ENCODE measurements around the gene PDYN. TPM values are rescaled to one million over a fixed set of nuclear protein-coding genes. Genes with fewer than 3 reads are reported as not detected.

The PDYN gene
- total RNA-seq, 3 donors from 2014 or later = not detected

GRCh38 chr20:1938464-1939269 lies 55.2 kb downstream of the PDYN start:
- ATAC-seq = no peak
- Mint-ChIP-seq H3K4me1 (ENCODE audit: low read depth) (no peaks in the 10 kb centered on the region), H3K36me3 (ENCODE audit: insufficient read depth) (no peaks in the 10 kb centered on the region), H3K9me3 (no peaks in the 10 kb centered on the region), H3K27me3 (ENCODE audit: low read depth) (peaks cover 17% of the 10 kb centered on the region), H3K4me3 (no peak overlapping the region)
- DNase-seq = no peak

GRCh38 chr20:1937316-1937976 lies 56.4 kb downstream of the PDYN start:
- ATAC-seq = no peak
- no peaks in the 10 kb centered on the region for H3K9me3 Mint-ChIP-seq
- H3K4me1 Mint-ChIP-seq (ENCODE audit: low read depth) = no peaks in the 10 kb centered on the region
- H3K36me3 Mint-ChIP-seq (ENCODE audit: insufficient read depth) = no peaks in the 10 kb centered on the region
- no peak for DNase-seq
- H3K27me3 Mint-ChIP-seq (ENCODE audit: low read depth) = peaks cover 15% of the 10 kb centered on the region
- no peak overlapping the region for H3K4me3 Mint-ChIP-seq

- DNase-seq (no peak), ATAC-seq (no peak)
- Mint-ChIP-seq H3K4me1 (ENCODE audit: low read depth) (no peaks in the 10 kb centered on the region), H3K9me3 (no peaks in the 10 kb centered on the region), H3K4me3 (no peak overlapping the region), H3K36me3 (ENCODE audit: insufficient read depth) (no peaks in the 10 kb centered on the region), H3K27me3 (ENCODE audit: low read depth) (peaks cover 23% of the 10 kb centered on the region)
Measured at GRCh38 chr20:1935696-1936366, 58.0 kb downstream of the PDYN start.

DNA sequence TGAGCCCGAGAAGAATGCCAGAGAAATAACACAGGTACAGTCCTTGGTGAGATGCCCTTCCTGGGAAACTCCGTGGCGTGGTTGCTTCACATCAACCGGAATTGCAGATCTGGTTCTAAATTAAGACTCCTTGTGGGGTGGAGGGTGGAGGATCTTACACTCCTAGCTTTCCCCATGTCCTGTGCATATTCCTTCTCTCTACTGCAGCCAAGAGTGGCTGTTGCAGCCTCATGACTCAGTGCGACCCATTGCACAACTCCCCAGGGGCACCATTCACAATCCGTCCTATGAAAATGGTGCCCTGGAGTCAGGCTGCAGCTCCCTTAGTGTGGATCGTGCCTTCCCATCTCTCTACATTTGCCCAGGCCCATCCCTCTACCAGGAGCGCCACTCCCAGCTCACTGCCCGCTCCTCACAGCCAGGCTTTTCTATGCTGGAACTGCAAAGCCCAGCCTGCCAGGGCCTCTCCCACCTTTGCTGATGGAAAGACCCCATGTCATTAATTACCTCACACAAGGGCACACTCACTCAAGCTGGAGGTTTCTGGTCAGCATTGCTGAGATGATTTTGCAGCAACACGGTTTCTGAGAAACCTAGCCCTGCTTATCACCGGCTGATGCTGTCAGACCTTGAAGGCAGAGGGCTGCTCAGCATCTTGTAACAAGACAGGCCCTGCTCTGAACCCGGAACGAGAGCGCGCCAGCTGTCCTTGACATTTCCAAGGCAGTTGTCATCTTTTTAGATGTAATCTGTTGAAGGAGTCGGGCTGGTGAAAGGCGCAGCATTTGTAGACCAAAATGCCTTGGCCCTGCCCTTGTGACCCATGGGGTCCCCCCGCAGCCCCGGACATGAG lies 58.9 kb downstream of the PDYN start:
- Mint-ChIP-seq H3K36me3 (ENCODE audit: insufficient read depth) (no peaks in the 10 kb centered on the region), H3K27me3 (ENCODE audit: low read depth) (peaks cover 25% of the 10 kb centered on the region), H3K4me3 (no peak overlapping the region), H3K9me3 (no peaks in the 10 kb centered on the region), H3K4me1 (ENCODE audit: low read depth) (no peaks in the 10 kb centered on the region)
- DNase-seq = no peak
- no peak for ATAC-seq

DNA sequence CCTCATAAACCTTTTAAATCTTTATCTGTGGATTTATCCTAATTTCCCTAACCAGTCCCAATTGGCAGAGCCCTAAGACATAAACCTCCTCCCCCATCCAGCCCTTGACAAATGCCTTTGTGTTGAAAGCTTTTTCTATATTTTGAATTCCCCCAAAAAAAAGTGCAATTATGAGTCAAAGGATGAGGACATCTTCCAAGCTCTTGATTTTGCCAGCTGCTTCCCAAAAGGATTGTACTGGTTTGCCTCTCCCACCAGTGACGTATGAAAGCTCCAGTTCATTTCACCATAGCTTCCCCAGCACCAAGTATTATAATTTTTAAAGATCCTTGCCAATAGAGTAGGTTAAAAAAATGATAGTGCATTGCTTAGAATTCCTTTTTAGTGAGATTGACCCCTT lies 59.7 kb downstream of the PDYN start:
- H3K4me1 Mint-ChIP-seq (ENCODE audit: low read depth) = no peaks in the 10 kb centered on the region
- H3K27me3 Mint-ChIP-seq (ENCODE audit: low read depth) = peaks cover 30% of the 10 kb centered on the region
- H3K4me3 Mint-ChIP-seq = no peak overlapping the region
- no peaks in the 10 kb centered on the region for H3K36me3 Mint-ChIP-seq (ENCODE audit: insufficient read depth)
- no peak for DNase-seq
- H3K9me3 Mint-ChIP-seq = no peaks in the 10 kb centered on the region
- ATAC-seq = no peak

GRCh38 chr20:1933465-1933870 lies 60.4 kb downstream of the PDYN start:
- no peaks in the 10 kb centered on the region for H3K9me3 Mint-ChIP-seq
- DNase-seq (no peak), ATAC-seq (no peak)
- no peaks in the 10 kb centered on the region for H3K4me1 Mint-ChIP-seq (ENCODE audit: low read depth)
- H3K36me3 Mint-ChIP-seq (ENCODE audit: insufficient read depth) = no peaks in the 10 kb centered on the region
- H3K27me3 Mint-ChIP-seq (ENCODE audit: low read depth) = peaks cover 35% of the 10 kb centered on the region
- H3K4me3 Mint-ChIP-seq = no peak overlapping the region

- ATAC-seq = no peak
- Mint-ChIP-seq H3K27me3 (ENCODE audit: low read depth) (peaks cover 36% of the 10 kb centered on the region), H3K4me1 (ENCODE audit: low read depth) (no peaks in the 10 kb centered on the region), H3K4me3 (no peak overlapping the region), H3K36me3 (ENCODE audit: insufficient read depth) (no peaks in the 10 kb centered on the region), H3K9me3 (no peaks in the 10 kb centered on the region)
- DNase-seq = no peak
Measured at GRCh38 chr20:1932971-1933370, 60.9 kb downstream of the PDYN start.

- peaks cover 33% of the 10 kb centered on the region for H3K27me3 Mint-ChIP-seq (ENCODE audit: low read depth)
- H3K4me3 Mint-ChIP-seq = no peak overlapping the region
- ATAC-seq (no peak), DNase-seq (no peak)
- no peaks in the 10 kb centered on the region for H3K36me3 Mint-ChIP-seq (ENCODE audit: insufficient read depth)
- no peaks in the 10 kb centered on the region for H3K9me3 Mint-ChIP-seq
- H3K4me1 Mint-ChIP-seq (ENCODE audit: low read depth) = no peaks in the 10 kb centered on the region
Measured at GRCh38 chr20:1931830-1932229, 62.0 kb downstream of the PDYN start.

DNA sequence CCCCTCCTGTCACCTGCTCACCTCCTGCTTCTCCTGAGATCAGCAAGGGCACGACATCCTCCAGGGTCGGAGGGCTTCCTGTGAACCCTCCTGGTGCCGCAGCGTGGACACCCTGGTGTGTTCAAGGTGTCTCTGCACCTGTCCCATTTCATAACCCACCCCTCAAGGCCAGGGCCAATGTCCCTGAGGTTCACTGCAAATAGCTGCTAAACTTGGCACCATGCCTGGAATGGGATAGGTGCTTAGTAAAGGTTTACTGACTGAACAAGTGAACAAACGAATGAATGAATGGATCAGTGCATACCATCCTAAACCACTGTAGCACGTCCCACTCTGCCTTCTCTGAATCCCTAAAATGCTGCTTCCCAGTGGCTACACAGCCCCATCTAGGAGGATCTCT lies 63.7 kb downstream of the PDYN start:
- H3K4me3 Mint-ChIP-seq = no peak overlapping the region
- no peak for DNase-seq
- H3K4me1 Mint-ChIP-seq (ENCODE audit: low read depth) = no peaks in the 10 kb centered on the region
- no peak for ATAC-seq
- H3K36me3 Mint-ChIP-seq (ENCODE audit: insufficient read depth) = no peaks in the 10 kb centered on the region
- peaks cover 38% of the 10 kb centered on the region for H3K27me3 Mint-ChIP-seq (ENCODE audit: low read depth)
- no peaks in the 10 kb centered on the region for H3K9me3 Mint-ChIP-seq

DNA sequence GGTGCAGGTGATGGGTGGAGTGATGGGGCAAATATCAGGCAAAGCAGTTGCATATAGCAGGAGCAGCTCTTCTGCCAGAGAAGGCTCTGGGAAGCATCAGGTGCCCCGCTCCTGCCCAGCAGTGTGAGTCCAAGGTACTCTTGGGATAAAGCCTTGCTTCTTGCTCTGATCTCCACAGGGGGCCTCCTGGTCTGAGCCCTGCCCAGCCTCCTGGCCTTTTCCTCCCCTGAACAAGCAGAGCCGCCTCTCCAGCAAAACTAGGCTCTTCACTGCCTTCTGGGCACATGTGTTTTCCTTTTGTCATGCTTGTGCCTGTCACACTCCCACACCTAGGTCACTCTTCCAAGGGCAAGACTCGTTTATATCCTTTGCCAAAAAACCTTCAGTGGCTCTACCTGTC lies 64.4 kb downstream of the PDYN start:
- Mint-ChIP-seq H3K27me3 (ENCODE audit: low read depth) (peaks cover 38% of the 10 kb centered on the region), H3K4me1 (ENCODE audit: low read depth) (no peaks in the 10 kb centered on the region), H3K4me3 (no peak overlapping the region), H3K36me3 (ENCODE audit: insufficient read depth) (no peaks in the 10 kb centered on the region), H3K9me3 (no peaks in the 10 kb centered on the region)
- DNase-seq (no peak), ATAC-seq (no peak)

GRCh38 chr20:1928782-1929181 lies 65.1 kb downstream of the PDYN start:
- no peak for ATAC-seq
- H3K36me3 Mint-ChIP-seq (ENCODE audit: insufficient read depth) = no peaks in the 10 kb centered on the region
- no peaks in the 10 kb centered on the region for H3K9me3 Mint-ChIP-seq
- DNase-seq = no peak
- no peaks in the 10 kb centered on the region for H3K4me1 Mint-ChIP-seq (ENCODE audit: low read depth)
- H3K4me3 Mint-ChIP-seq = no peak overlapping the region
- H3K27me3 Mint-ChIP-seq (ENCODE audit: low read depth) = peaks cover 35% of the 10 kb centered on the region
